Nephron (organoid): ENCODE measurements around the gene TMEM219.
A peak's percentile ranks its signal among the peaks of the same experiment; 100 is the strongest.

Source experiments
- H3K27ac Mint-ChIP-seq, 3 experiments: 2 replicates each; pipeline ENCODE4 v1.8.0; 2020; ENCODE audit warnings: mixed read lengths in 3 of 3, mild to moderate bottlenecking in 2 of 3, moderate library complexity in 1 of 3
- H3K27me3 Mint-ChIP-seq: 2 replicates; pipeline ENCODE4 v1.8.0; 2021; ENCODE audit warnings: low read depth, mild to moderate bottlenecking, moderate library complexity, mixed read lengths
- H3K36me3 Mint-ChIP-seq: 2 replicates; pipeline ENCODE4 v1.8.0; 2020; ENCODE audit warnings: low read depth, mixed read lengths
- H3K4me1 Mint-ChIP-seq: 2 replicates; pipeline ENCODE4 v1.8.0; 2020; ENCODE audit warnings: mixed read lengths
- H3K4me3 Mint-ChIP-seq, 3 experiments: 2 replicates each; pipeline ENCODE4 v1.8.0; 2020; ENCODE audit warnings: mild to moderate bottlenecking in 3 of 3, mixed read lengths in 3 of 3, moderate library complexity in 2 of 3
- H3K9me3 Mint-ChIP-seq: 2 replicates; pipeline ENCODE4 v1.8.0; 2020; ENCODE audit warnings: mixed read lengths
- CTCF ChIP-seq, 3 experiments: fragments of 200-600 bp; sonication (generic); IDR thresholded peaks; one replicate each; pipeline ENCODE4 v1.5.0; 2021; ENCODE audit warnings: antibody characterized with exemption in 3 of 3; ENCODE audit not compliant: unreplicated experiment in 3 of 3

TMEM219 gene

GRCh38 chr16:29975134-29975538 is 13.3 kb downstream of the TMEM219 start:
- peaks cover 48% of the 10 kb centered on the region for H3K36me3 Mint-ChIP-seq
- peaks cover 27% of the 10 kb centered on the region for H3K4me1 Mint-ChIP-seq
- TF ChIP-seq CTCF (IDR thresholded peaks at IDR 0.05; ENCODE audit: unreplicated experiment in 3 of 3), result no peak
- peaks cover 5% of the 10 kb centered on the region for H3K9me3 Mint-ChIP-seq
- H3K27ac Mint-ChIP-seq, result peak overlapping the region; percentile 51 to 79 (median 73)
- H3K27me3 Mint-ChIP-seq, result no peaks in the 10 kb centered on the region
- peak overlapping the region; percentile 95 to 100 (median 96) for H3K4me3 Mint-ChIP-seq

GRCh38 chr16:29975811-29976511 is 14.1 kb downstream of the TMEM219 start:
- Mint-ChIP-seq H3K27ac (peak overlapping the region; percentile 25 to 75 (median 63)), H3K9me3 (peaks cover 5% of the 10 kb centered on the region), H3K36me3 (peaks cover 49% of the 10 kb centered on the region), H3K4me3 (peak overlapping the region; percentile 95 to 100 (median 96)), H3K27me3 (no peaks in the 10 kb centered on the region), H3K4me1 (peaks cover 27% of the 10 kb centered on the region)
- TF ChIP-seq CTCF (IDR thresholded peaks at IDR 0.05; ENCODE audit: unreplicated experiment in 3 of 3), result no peak

DNA sequence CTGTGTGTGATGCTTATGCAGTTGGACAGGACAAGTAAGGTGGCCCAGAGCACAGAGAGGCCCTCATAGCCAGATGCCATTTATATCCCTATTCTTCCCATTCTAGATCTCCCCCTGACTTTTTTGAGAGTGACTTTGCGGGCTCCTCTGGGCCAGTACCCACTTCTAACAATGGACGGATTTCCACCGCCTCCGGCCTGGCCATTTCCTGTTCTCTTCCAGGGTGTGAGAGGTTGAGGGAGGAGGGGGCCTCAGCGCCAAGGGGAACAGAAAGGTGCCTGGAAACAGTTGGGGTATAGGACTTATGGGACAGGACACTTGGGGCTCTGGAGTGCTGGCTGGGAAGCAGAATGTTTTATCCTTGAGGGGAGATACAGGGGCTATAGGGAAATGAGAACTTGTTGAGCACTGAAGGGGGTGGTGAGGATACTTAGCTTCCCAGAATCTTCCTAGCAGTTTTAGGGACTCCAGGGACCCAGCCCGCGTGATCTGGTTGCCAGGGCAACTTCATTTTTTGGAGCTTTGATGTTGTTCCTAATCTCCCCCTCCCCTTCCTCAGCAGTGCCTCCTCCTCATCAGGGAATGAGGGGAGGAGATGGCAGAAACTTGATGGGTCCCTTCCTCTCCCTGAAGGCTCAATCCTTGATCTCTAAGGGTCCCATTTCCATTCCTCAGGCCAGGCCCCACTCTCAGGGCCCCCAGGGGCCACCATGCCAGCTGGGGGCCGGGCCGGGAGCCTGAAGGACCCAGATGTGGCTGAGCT is 15.4 kb downstream of the TMEM219 start:
- Mint-ChIP-seq H3K9me3 (peaks cover 5% of the 10 kb centered on the region), H3K36me3 (peaks cover 44% of the 10 kb centered on the region), H3K4me1 (peaks cover 27% of the 10 kb centered on the region), H3K27ac (peak overlapping the region; percentile 39 to 75 (median 63)), H3K27me3 (no peaks in the 10 kb centered on the region), H3K4me3 (peak overlapping the region; percentile 95 to 100 (median 96))
- no peak for TF ChIP-seq CTCF (IDR thresholded peaks at IDR 0.05; ENCODE audit: unreplicated experiment in 3 of 3)

DNA sequence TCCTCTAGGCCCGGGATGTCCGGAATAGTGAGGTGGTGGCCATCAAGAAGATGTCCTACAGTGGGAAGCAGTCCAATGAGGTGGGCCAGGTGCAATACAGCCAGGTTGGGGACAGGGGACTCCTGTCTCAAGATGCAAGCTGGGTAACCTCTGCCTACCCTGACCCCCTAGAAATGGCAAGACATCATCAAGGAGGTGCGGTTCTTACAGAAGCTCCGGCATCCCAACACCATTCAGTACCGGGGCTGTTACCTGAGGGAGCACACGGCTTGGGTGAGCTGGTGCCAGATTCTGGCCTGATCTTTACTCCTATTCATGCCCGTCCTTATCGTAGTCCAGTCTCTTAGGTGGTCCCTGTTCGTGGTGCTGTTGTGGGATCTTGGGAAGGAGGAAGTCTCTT is 16.2 kb downstream of the TMEM219 start:
- H3K9me3 Mint-ChIP-seq, result peaks cover 2% of the 10 kb centered on the region
- peaks cover 27% of the 10 kb centered on the region for H3K4me1 Mint-ChIP-seq
- H3K36me3 Mint-ChIP-seq, result peaks cover 41% of the 10 kb centered on the region
- peak overlapping the region; percentile 42 to 58 (median 51) for H3K4me3 Mint-ChIP-seq
- no peak for TF ChIP-seq CTCF (IDR thresholded peaks at IDR 0.05; ENCODE audit: unreplicated experiment in 3 of 3)
- H3K27me3 Mint-ChIP-seq, result no peaks in the 10 kb centered on the region
- H3K27ac Mint-ChIP-seq, result no peak overlapping the region

GRCh38 chr16:29978564-29979270 is 16.8 kb downstream of the TMEM219 start:
- Mint-ChIP-seq H3K4me1 (peaks cover 27% of the 10 kb centered on the region), H3K27ac (no peak overlapping the region)

More at GRCh38 chr16:29978564-29979270, 16.8 kb downstream of the TMEM219 start:
- Mint-ChIP-seq H3K27me3 (no peaks in the 10 kb centered on the region), H3K9me3 (no peaks in the 10 kb centered on the region), H3K36me3 (peaks cover 42% of the 10 kb centered on the region), H3K4me3 (peak overlapping the region in 1 of 3 experiments; percentile 46)
- TF ChIP-seq CTCF (IDR thresholded peaks at IDR 0.05; ENCODE audit: unreplicated experiment in 3 of 3), result no peak
